HG02642 (cell line): ENCODE measurements around the gene ATRIP.
"Not testable (repeated sequence)": the region's sequence is repeated elsewhere in the genome, so short reads cannot be mapped to it uniquely, and the experiment has no call there.

Experiments
- ATAC-seq: cut with Tn5 transposase; IDR thresholded peaks from one replicate; pipeline ENCODE4 v1.9.1; 2021; ENCODE audit warnings: mild to moderate bottlenecking; ENCODE audit not compliant: unreplicated experiment, poor library complexity

ATRIP gene

GRCh38 chr3:48446425-48447193 is at the start of gene ATRIP:
Gene ATRIP (plus strand): TSS chr3:48446737. CDS start chr3:48446846, 109 bp downstream.
- ATAC-seq = peak; percentile 91

- no peak for ATAC-seq
These were observed 48.5 kb upstream of the ATRIP start for GRCh38 chr3:48397767-48398681.

GRCh38 chr3:48398701-48399386 is 47.7 kb upstream of the ATRIP start:
- ATAC-seq = no peak

DNA sequence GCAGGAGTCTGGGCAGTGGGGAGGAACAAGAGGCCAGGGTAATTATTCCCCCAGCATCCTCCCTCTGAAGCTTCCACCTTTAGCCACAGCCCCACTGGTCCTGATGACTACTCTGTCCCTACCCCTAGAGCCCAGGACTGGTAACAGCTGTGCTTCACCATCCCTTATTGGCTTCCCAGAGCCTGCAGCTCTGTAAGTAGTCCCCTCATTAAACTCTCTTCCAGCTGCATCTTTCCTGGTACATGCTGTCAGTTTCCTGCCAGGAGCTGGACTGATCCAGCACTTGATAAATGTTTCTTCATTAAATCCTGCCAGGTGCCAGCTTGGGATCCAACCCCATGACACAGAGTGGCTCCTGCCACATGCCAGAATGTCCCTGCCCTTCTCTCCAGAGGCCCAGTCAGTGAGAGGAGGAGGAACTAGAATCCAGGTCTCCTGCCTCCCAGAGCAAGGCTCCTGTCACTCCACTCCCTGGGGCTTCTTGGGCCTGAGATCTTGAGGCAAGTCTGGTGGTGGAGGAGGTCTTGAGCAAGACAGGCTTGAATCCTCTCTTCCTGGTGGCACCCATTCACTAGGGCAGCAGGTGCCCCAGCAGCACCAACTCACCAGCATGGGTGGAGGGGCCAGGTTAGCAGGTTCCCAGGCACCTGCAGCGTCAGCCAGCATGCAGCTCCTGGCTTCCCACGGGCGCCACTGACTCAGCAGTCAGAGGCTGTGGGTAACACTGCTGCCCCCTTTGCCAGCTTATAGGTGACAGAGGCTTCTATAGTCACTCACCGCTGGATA is 47.0 kb upstream of the ATRIP start:
- no peak for ATAC-seq

DNA sequence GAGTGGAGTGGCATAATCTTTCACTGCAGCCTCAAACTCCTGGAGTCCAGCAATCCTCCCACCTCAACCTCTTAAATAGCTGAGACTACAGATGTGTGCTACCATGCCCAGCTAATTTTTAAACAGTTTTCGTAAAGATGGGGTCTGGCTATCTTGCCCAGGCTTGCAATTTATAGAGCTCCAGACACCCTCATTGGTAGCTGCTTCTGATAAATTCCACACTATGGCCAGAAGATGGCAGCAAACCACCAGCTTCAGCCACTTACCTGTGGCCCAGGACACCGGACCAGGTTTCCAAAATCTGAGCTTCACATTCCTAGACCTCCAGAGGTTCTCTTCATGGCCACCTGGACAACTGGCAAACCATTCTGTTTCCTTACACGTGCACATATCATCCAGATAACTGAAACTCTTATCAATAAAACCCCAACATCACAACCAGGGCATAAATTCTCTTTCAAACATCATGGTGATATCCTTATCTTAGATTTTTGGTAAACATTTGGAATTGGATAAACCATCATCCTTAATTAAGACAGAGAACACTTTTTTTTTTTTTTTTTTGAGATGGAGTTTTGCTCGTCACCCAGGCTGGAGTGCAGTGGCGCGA is 45.6 kb upstream of the ATRIP start:
- no peak for ATAC-seq

DNA sequence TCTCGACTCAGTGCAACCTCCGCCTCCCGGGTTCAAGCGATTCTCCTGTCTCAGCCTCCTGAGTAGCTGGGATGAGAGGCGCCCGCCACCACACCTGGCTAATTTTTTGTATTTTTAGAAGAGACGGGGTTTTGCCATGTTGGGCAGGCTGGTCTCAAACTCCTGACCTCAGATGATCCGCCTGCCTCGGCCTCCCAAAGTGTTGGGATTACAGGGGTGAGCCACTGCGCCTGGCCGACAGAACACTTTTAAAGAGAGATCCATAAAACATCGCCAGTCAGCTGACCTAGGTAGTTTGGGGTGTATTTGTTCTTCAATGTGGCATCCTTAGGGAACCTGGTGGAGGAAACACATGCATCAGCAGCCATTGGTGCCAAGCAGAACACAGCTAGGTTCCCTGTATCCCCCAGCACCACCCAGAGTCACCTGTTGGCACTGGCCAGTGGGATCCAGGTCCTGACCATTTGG is 45.1 kb upstream of the ATRIP start:
- not testable (repeated sequence) for ATAC-seq

DNA sequence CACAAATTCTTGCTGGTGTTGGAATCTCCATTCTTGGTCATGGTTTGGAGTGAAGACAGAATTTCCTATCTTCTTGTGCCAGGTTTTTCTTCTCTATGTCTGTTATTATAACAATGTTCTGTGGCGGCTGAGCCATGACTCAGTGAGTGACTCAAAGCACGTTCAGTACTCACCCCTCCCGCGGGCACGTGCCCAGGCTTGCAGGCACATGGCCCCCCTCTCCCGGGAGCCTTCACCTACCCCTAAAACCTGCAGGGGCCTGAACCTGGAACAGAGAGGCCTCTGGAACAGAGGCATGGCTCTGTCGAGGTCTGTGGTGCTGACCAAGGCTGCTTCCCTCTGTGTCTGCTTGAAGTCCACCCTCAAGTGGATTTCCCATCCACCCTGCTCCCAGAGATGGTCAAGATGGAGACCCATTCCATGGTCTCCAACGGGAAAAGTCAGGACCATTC is 44.2 kb upstream of the ATRIP start:
- ATAC-seq = no peak

DNA sequence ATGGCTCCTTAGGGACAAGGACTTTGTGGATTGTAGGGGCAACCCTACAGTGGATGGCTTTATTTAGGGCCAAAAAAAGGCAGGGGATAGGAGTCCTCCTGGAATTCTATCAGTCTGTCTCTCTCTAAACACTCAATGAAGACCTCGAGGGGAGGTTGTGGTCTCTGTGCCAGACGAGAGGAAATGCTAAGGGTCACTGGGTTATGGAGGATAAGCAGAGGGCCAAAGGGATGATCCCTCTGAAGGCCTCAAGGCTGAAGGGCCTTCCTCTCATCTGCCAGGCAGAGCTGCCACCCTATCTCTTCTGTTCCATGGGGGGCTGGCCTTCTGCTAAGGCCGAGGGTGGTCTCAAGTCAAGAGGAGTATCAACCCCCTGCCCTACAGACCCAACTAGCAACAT is 43.6 kb upstream of the ATRIP start:
- ATAC-seq = no peak

DNA sequence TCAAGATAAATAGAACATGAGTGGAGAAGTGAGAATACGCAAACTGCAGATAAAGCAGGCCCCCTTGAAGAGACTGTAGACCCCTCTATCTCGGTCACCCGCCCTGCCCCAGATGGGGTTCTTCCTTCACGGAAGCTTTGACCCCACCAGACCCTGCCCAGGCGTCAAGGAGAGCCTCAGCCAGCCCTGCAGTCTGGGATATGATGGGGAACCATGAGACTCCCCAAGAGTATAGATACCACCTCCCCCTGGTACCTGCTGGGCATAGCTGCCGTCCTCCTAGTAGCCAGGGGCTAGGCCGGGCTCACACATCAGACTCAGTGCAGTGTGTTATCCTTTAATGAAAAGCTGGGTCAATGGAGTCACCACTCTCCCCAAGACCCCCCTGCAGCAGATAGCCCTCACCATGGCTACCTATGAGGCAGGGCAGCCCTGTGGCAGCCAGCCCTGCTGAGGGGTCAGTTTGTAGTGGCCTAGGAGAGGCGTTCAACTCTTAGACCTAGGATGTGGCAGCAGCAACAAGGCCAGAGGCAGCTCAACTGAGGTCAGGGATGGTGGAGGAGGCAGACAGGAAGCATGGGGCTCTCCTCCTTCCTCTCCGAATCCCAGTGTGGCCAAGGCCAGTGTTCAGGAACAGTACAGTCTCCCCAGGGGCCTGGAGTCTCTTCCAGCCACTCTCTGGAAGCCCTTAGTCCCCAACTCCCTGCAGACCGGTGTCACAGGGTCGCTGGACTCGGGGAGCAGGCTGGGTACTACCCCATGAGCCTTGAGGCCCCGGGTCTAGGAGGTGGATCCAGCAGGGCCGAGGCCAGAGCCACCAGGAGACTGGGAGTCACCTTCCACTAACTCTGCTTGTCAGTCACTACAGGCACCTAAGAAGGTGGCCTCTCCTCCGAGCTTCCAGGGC is 42.8 kb upstream of the ATRIP start:
- ATAC-seq = no peak

DNA sequence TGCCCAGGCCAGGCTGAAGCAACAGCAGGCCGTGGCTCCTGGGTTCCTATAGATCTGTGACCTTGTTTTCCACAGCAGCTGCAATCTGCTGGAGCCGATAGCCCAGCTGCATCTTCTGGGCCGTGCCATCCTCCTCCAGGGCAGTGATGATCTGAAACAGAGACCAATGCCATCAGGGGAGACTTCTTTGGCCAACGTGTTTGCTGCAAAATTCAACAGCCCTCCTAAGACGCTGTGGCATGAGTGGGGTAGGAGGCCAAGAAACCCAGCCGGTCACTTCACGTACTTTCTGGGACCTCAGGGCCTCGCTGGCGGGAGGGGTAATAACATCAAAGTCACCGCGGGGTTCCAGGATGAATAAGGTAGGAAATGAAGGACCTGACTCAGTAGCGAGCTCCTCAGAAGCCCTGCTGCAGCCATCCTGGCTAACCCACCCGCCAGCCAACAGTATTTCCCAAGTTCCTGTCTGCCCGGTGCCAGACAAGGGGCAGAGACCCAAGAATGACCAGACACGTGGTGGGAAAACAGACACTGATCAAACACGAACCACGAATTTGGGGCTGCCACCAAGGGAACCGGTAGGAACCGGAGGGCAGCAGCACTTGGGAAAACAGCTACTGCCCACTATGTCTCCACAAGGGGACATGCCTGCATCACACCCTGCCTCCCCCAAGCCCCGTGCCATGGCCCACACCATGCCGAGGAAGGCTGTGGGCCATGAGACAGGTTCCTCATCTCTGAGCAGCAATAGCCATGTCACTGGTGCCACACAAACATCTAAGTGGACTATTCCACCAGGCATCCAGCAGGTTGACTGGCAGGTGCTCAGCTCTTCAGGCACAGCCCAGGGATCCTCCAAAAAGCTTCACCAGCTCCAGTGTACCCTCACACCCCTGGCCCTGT is 41.8 kb upstream of the ATRIP start:
- ATAC-seq = no peak

DNA sequence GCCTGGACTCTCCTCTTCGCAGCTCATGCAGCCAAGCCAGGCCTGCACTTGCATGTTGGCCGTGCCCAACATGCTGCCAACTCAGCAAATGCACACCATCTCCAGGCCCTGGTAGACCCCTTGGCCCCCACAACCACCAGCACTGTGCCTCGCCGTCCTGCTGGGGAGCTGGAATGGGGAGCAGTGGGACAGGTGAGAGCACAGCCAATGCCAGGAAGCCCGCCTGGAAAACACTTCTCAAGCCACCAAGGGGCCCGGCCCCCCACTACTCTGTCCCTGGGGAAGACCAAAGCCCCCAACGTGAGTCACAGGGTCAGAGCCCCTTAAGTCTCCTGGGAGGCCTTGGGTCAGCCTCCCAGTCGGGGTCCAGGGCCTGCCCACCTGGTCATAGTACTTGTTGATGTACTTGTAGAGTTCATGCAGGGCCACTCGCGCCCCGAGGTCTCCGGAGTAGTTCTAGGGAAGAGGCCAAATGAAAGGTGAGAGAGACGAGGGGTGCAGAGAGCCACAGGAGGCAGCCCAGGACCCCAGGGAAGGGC is 41.1 kb upstream of the ATRIP start:
- no peak for ATAC-seq

- ATAC-seq = no peak
These were observed 40.6 kb upstream of the ATRIP start for GRCh38 chr3:48405971-48406370.

DNA sequence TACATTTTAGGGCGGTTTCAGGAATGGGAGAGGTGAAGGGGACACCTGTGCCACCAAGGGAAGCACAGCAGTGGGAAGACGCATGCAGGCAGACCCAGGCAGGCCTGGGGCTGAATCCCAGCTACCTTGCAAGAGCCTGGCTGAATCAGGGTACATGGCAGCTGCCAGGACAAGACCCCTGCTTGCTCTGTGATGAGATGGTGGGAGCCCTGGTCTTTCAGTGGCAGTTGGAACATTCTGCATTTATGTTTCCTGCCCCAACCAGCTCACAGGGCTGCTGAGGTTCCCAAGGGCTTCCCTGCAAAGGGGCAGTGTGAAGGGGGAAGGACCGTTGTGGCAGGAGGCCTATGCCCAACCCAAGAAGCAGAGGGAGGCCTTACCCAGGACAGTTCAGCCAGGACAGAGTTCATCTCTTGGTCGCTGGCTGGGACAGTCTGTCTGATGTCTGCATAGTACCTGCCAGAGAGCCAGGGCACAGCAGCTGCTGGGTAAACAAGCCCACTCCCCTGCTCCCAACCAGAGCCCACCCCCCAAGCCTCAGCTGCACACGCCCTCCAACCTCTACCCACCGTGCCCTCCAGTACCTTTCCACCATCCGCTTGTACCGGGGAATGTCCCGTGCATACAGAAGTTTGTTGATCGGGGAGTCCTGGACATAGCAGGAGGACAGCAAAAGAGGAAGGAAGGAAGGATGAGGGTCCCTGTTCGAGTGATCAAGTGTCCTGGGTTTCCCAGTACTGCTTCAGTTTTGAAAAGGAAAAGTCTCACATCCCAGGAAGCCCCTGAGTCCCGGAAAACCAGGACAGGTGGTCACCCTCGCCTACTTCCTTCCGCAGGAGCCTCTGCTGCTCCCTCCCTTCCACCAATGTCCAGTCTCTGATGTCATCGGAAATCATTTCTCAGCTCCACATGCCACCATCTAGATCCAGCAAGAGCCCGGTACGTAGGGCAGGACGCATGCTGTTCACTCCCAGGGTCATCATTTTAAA is 39.8 kb upstream of the ATRIP start:
- ATAC-seq = no peak

DNA sequence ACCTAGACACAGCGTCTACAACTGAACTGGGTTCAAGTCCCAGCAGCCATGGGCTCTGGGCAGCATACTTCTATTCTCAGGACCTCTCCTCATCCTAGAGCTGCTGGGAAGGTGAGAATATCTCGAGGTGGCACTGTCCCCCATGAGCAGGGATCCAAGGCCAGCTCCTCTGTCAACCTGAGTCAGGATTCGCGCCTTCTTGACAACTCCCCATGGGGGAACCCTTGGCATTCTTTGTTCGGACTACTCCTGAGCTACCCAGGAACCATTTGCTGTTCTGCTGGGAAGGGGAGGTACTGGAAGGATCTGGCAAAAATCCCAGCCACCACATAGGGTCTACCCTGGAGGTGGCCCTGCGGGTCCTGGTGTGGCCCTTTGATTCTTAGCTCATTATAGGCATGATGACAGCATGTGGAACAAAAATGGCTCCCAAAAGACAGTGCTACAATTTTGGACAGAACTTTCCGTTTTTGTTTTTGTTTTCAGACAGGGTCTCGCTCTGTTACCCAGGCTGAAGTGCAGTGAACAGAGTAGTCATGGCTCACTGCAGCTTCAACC is 38.9 kb upstream of the ATRIP start:
- no peak for ATAC-seq

- ATAC-seq = no peak
These were observed 37.7 kb upstream of the ATRIP start for GRCh38 chr3:48408823-48409281.
